Gastroesophageal sphincter (tissue), 3 donors: ENCODE results near the gene CHFR.

ENCODE experiments used
- CTCF ChIP-seq, 4 experiments: fragments of 200-600 bp in 2 of 4; fragments of 450-650 bp in 2 of 4; sonication (generic) in 1 of 4; IDR thresholded peaks; one replicate each; pipeline ENCODE4 v1.5.1; 2017 to 2019; ENCODE audit warnings: antibody characterized with exemption in 4 of 4, mild to moderate bottlenecking in 2 of 4, moderate library complexity in 2 of 4
- EP300 ChIP-seq: sonication (generic); formaldehyde crosslinking; IDR thresholded peaks from one replicate; pipeline ENCODE4 v1.6.1; 2017; ENCODE audit warnings: antibody characterized with exemption, mild to moderate bottlenecking
- POLR2A ChIP-seq, 2 donors: fragments of 450-650 bp; IDR thresholded peaks; one replicate each; pipeline ENCODE4 v1.6.1; 2017; ENCODE audit warnings: antibody characterized with exemption in 2 of 2, mild to moderate bottlenecking in 2 of 2, moderate library complexity in 1 of 2
- POLR2AphosphoS5 ChIP-seq: sonication (generic); formaldehyde crosslinking; IDR thresholded peaks from one replicate; pipeline ENCODE4 v1.6.1; 2017; ENCODE audit warnings: antibody characterized with exemption

DNA sequence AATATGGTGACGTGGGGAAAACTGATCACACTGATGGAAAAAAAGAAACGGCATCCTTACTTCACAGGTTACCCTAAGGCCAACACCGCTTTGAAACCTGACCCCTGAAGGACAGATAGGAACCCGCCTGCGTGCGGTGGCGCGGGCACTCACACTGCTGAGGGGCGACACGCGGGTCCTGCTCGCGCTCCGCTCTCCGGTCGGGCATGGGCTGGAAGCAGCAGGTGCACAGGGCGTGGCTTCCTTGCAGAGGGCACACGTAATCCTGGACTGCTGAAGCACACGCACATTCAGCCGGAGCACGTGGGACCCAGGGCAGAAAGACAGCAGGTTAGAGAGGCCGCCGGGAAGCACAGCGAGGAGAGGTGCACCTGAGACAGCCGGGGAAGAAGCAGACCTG lies 35.9 kb downstream of the CHFR start:
- no peak for TF ChIP-seq CTCF (IDR thresholded peaks at IDR 0.05)
- TF ChIP-seq POLR2AphosphoS5: no peak
- no peak for TF ChIP-seq POLR2A (IDR thresholded peaks at IDR 0.05)
- no peak for TF ChIP-seq EP300
